Astrocyte of the spinal cord (primary cell): ENCODE measurements around the gene ARHGEF28.

Source experiments
- DNase-seq: peaks from one replicate; pipeline ENCODE4 v3.0.0; 2011; ENCODE audit warnings: low read depth, low spot score
- H3K4me3 ChIP-seq: 2 replicates; pipeline ENCODE4 v1.5.1; 2011; ENCODE audit warnings: low read depth, mild to moderate bottlenecking, low read length, moderate library complexity
- CTCF ChIP-seq: IDR thresholded peaks from 2 replicates; pipeline ENCODE4 v1.5.1; 2012; ENCODE audit warnings: low read depth, mild to moderate bottlenecking, low read length, inconsistent platforms
- in situ Hi-C: cut with HindIII; loops from 2 replicates; pipeline ENCODE4 v1.10.0; 2017; ENCODE audit warnings: low sequenced_read_pairs

The ARHGEF28 gene

DNA sequence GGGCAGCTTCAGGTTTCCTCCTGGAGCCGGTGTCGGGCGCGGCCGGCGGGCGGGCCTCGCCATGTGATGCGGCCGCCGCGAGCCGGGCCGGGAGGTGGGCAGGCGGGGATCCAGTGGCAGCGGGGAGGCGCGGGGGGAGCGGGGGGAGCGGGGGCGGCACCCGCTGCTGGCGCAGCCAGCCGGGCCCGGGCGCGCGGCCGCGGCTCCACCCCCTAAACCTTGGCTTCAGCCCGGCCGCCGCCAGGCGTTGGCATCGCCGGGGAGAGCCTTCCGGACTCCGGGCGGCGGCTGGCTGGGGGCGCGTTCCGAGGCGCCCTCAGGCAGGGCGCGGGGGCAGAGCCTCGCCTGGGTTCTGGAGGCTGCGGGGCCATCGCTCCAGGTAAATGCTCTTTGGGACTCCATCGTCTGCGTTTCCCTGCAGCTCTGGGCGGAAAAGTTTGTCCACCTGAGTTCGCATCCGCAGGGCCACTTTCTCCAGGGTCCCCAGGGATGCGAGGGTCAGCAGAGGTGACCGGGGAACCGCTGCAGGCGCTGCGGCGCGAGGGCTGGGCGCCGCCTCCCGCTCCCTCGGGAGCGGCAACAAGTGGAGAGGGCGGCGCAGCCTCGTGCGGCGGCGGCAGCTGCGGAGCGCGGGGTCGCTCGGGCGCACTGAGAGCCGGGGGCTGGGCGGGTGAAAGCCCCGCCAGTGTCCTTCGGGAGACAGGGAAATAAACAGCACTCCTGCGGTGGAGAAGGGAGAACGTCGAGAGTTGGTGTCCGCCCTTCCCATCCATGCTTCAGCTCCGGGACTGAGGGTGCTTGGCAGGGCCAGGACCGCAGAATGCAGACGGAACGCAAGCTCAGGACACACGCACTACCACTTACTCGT, at the start of gene ARHGEF28:
Gene ARHGEF28, plus strand, starts transcription at position 253 of the 868 bp plus-strand sequence. CDS start 58,656 bp downstream, outside the sequence.
- peak within 1 kb of the TSS; percentile 75 for H3K4me3 ChIP-seq
- DNase-seq = peak; percentile 53
- no peak for TF ChIP-seq CTCF
- in situ Hi-C loops = no loop called here

DNA sequence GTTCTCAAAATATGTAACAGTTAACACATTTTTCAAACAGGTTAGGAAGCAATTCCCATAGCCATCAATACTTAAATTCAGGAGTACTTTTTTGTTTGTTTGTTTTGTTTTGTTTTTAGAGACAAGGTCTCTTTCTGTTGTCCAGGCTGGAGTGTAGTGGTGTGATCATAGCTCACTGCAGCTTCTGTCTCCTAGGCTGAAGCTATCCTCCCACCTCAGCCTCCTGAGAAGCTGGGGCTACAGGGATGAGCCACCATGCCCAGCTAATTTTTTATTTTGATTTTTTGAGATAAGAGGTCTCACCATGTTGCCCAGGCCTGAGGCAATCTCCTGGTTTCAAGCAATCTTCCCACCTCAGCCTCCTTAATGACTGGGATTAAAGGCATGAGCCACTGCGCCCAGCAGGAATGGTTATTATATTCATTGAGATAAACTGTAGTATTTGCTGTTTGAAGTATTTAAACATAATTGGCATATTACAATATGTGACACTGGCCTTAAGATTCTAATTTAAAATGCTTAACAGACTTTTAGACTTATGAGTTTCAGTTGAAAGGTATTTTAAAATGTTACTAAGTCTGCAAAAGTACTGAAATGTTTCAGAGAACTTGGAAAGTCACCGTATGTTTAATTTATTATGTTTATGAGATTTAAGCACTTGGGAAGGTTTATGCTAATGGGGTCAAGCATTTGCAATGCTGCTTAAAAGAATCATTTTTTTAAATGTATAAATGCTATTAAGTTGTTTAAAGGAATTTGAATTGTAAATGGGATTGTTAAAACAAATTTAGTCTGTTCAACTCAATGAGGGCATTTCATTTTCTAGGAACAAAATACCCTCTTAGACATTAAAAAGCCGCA, 43.5 kb upstream of the ARHGEF28 start:
- DNase-seq = no peak
- H3K4me3 ChIP-seq = no peak overlapping the region
- in situ Hi-C loops = no loop called here
- TF ChIP-seq CTCF = no peak

DNA sequence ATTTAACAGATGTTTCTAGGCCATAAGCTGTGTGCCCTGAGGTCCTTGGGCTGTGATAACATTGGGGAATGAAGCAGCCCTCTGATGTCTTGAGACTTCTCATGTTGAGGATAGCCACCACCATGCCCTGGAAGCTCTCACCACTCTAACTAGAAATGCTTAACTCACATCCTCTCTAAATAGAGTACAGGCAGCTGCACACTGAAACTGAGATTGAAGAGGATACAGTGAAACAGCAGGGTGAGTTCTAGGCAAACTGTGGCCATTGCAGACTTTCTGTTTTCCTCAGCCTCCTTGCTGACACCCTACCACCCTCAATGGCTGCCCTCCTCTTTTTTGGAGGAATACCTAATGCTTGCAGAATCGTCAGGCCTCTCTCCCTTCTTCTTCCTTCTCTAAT, 38.1 kb upstream of the ARHGEF28 start:
- no peak for DNase-seq
- in situ Hi-C loops = no loop called here
- H3K4me3 ChIP-seq = no peak overlapping the region
- TF ChIP-seq CTCF = no peak

DNA sequence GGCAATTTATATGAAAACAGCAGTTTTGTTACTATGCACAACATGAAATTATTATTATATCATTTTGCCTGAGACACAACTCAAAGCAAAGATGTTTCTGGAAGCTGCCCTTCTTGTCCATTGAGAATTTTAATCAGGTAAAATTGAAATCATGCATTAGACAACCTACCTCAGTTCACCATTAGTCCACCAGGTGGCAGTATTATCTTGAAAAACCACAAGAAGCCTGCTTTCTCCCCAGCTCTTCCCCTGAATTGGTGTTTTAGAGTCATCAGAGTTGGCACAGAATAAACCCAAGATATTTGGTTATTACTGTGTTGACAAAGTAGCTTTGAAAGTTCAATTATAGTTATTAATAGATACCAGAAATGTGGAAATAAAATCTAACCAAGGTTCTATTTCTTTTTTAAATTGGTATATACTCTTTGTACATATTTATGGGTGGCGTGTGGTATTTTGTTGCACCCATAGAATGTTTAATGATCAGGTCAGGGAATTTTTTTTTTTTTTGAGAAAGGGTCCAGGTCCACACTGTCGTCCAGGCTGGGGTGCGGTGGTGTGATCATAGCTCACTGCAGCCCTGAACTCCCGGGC, 34.8 kb upstream of the ARHGEF28 start:
- in situ Hi-C loops = no loop called here
- peak; percentile 91 for DNase-seq
- no peak overlapping the region for H3K4me3 ChIP-seq
- peak; percentile 65 for TF ChIP-seq CTCF

DNA sequence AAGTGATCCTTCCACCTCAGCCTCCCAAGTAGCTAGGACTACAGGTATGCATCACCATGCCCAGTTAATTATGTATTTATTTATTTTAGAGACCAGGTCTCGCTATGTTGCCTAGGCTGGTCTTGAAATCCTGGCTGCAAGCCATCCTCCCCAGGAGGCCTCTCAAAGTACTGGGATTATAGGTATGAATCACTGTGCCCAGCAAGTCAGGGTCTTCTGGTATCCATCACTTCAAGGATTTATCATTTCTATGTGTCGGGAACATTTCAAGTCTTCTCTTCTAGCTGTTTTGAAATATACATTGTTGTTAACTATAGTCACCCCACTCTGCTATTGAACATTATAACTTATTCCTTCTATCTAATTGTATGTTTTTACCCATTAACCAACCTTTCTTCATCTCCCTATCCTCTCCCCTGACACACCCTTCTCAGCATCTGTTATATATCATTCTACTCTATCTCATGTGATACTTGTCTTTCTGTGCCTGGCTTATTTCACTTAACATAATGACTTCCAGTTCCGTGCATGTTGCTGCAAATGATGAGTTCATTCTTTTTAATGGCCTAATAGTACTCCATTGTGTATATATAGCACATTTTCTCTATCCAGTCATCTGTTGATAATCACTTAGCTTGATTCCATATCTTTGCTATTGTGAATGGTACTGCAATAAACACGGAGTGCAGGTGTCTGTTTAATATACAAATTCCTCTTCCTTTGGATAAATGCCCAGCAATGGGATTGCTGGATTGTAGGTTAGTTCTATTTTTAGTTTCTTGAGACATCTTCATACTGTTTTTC, 34.1 kb upstream of the ARHGEF28 start:
- no peak overlapping the region for H3K4me3 ChIP-seq
- in situ Hi-C loops = no loop called here
- peak; percentile 40 for DNase-seq
- TF ChIP-seq CTCF = no peak

GRCh38 chr5:73592551-73592950, 33.4 kb upstream of the ARHGEF28 start:
- TF ChIP-seq CTCF = no peak
- in situ Hi-C loops = no loop called here
- peak; percentile 24 for DNase-seq
- H3K4me3 ChIP-seq = no peak overlapping the region
